NCI-H187 treated with DMSO at 0.1 percent for 48 hours (cell line): Measurements from ENCODE around the gene ALOX5.
"Not testable (repeated sequence)": the region's sequence is repeated elsewhere in the genome, so short reads cannot be mapped to it uniquely, and the experiment has no call there.

Source experiments
- DNase-seq: peaks from one replicate; lab custom pipeline; 2025; lab: John Stamatoyannopoulos, UW

Gene ALOX5

DNA sequence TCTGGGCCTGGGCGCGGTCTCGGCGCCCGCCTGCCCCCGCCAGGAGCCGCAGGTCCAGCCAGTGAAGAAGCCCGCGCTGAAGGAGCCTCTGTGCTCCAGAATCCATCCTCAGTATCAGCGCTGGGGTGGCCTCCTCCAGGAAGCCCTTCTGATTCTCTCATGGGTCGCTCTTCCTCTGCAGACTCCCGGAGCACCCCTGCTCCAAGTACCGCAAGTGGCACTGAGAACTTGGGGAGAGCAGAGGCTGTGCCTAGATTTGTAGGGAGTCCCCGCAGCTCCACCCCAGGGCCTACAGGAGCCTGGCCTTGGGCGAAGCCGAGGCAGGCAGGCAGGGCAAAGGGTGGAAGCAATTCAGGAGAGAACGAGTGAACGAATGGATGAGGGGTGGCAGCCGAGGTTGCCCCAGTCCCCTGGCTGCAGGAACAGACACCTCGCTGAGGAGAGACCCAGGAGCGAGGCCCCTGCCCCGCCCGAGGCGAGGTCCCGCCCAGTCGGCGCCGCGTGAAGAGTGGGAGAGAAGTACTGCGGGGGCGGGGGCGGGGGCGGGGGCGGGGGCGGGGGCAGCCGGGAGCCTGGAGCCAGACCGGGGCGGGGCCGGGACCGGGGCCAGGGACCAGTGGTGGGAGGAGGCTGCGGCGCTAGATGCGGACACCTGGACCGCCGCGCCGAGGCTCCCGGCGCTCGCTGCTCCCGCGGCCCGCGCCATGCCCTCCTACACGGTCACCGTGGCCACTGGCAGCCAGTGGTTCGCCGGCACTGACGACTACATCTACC, at the start of gene ALOX5:
TSS of gene ALOX5 (plus strand) at position 641 of the 774 bp plus-strand sequence. CDS start at position 705, 64 bp downstream.
- DNase-seq: no peak

DNA sequence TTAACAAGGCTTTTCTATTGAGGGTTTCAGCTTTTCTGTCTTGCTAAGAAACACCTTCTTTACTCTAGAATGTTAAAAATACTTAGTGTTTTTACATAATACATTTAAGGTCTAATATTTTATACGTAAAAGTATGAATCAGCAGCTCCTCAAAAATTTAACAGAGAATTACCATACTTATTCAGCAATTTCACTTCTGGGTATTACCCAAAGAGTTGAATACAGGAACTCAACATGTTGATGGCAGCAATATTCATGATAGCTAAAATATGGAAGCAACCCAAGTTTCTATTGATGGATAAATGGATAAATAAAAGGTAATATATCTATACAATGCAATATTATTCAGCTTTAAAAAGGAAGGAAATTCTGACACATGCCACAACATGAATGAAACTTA, 48.9 kb upstream of the ALOX5 start:
- DNase-seq: no peak

DNA sequence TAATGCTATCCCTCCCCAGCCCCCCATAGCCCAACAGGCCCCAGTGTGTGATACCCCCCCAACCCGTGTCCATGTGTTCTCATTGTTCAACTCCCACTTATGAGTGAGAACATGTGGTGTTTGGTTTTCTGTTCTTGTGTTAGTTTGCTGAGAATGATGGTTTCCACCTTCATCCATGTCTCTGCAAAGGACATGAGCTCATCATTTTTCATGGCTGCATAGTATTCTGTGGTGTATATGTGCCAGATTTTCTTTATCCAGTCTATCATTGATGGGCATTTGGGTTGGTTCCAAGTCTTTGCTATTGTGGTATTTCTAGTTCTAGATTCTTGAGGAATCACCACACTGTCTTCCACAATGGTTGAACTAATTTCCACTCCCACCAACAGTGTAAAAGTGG, 47.2 kb upstream of the ALOX5 start:
- DNase-seq: not testable (repeated sequence)

DNA sequence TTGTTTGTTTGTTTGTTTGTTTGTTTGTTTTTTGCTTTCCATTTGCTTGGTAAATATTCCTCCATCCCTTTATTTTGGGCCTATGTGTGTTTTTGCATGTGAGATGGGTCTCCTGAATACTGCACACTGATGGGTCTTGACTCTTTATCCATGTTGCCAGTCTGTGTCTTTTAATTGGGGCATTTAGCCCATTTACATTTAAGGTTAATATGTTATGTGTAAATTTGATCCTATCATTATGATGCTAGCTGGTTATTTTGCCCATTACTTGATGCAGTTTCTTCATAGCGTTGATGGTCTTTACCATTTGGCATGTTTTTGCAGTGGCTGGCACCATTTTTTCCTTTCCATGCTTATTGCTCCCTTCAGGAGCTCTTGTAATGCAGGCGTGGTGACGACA, 42.2 kb upstream of the ALOX5 start:
- DNase-seq: not testable (repeated sequence)

DNA sequence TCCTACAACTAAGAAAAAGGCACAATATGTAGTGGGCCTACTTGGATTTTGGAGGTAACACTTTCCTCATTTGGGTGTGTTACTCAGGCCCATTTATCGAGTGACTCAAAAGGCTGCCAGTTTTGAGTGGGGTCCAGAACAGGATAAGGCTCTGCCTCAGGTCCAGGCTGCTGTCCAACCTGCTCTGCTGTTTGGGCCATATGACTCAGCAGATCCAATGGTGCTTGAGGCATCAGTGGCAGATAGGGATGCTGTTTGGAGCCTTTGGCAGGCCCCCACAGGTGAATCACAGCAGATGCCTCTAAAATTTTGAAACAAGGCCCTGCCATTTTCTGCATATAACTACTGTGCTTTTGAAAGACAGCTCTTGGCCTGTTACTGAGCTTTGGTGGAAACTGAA, 34.1 kb upstream of the ALOX5 start:
- no peak for DNase-seq

DNA sequence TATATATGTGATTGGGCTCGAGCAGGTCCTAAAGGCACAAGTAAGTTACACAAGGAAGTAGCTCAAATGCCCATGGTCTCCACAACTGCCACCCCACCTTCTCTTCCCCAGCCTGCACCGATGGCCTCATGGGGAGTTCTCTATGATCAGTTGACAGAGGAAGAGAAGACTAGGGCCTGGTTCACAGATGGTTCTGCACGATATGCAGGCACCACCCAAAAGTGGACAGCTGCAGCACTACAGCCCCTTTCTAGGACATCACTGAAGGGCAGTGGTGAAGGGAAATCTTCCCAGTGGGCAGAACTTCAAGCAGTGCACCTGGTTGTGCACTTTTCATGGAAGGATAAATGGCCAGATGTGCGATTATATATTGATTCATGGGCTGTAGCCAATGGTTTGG, 33.6 kb upstream of the ALOX5 start:
- DNase-seq: not testable (repeated sequence)

DNA sequence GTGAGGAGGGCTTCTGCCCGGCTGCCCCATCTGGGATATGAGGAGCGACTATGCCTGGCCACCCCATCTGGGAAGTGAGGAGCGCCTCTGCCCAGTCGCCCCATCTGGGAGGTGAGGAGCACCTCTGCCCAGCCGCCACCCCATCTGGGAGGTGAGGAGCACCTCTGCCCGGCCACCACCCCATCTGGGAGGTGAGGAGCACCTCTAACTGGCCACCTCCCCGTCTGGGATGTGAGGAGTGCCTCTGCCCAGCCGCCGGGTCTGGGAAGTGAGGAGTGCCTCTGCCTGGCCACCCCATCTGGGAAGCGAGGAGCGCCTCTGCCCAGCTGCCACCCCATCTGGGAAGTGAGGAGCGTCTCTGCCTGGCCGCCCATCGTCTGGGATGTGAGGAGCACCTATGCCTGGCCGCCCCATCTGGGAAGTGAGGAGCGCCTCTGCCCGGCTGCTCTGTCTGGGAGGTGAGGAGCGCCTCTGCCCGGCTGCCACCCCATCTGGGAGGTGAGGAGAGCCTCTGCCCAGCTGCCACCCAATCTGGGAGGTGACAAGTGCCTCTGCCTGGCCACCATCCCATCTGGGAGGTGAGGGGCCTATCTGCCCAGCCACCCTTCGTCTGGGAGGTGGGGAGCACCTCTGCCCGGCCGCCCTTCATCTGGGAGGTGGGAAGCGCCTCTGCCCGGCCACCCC, 27.2 kb upstream of the ALOX5 start:
- not testable (repeated sequence) for DNase-seq

DNA sequence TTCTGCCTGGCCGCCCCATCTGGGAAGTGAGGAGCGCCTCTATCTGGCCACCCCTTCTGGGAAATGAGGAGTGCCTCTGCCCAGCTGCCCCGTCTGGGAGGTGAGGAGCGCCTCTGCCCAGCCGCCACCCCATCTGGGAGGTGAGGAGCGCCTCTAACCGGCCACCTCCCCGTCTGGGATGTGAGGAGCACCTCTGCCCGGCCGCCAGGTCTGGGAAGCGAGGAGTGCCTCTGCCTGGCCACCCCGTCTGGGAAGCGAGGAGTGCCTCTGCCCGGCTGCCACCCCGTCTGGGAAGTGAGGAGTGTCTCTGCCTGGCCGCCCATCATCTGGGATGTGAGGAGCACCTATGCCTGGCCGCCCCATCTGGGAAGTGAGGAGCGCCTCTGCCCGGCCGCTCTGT, 26.6 kb upstream of the ALOX5 start:
- not testable (repeated sequence) for DNase-seq

DNA sequence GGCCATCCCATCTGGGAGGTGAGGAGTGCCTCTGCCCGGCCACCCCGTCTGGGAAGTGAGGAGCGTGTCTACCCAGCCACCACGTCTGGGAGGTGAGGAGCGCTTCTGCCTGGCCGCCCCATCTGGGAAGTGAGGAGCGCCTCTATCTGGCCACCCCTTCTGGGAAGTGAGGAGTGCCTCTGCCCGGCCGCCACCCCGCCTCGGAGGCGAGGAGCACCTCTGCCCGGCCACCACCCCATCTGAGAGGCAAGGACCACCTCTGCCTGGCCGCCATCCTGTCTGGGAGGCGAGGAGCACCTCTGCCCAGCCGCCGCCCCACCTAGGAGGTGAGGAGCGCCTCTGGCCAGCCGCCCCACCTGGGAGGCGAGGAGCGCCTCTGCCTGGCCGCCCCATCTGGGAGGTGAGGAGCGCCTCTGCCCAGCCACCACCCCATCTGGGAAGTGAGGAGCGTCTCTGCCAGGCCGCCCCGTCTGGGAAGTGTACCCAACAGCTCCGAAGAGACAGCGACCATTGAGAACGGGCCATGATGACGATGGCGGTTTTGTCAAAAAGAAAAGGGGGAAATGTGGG, 25.7 kb upstream of the ALOX5 start:
- DNase-seq: not testable (repeated sequence)

DNA sequence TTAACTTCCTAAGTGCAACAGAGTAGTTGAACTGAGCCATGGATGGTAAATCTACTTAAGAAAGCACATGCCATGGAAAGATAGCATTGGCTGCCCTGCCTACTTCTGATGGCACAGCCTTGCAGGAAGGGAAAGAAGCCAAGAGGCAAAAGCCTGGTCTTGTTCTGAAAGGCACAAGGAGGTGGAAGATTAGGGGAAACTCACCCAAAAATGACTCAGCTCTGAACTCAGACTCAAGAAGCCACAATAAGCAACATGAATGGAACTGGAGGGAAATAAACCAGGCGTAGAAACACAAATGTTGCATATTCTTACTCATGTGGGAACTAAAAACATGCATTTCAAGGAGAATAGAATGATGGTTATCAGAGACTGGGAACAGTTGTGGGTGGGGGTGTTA, 20.8 kb upstream of the ALOX5 start:
- no peak for DNase-seq

DNA sequence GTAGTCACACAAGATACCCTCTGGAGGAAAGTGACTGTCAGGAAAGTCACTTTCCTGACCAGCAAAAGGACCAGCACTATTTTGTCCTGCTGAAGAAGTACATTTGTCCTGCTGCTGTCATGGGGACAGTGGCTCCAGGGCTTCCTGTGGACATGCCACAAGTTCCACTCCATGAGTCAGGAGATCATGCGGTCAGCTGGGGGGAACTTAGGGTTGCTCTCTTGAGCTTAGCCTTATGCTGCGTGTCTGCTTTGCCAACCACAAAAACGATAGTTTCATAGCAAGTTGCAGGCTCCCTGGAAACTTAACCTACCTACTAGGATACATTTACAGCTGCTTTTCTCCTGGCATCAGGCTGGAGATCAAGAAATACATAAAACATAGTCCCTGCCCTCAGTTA, 19.8 kb upstream of the ALOX5 start:
- no peak for DNase-seq

DNA sequence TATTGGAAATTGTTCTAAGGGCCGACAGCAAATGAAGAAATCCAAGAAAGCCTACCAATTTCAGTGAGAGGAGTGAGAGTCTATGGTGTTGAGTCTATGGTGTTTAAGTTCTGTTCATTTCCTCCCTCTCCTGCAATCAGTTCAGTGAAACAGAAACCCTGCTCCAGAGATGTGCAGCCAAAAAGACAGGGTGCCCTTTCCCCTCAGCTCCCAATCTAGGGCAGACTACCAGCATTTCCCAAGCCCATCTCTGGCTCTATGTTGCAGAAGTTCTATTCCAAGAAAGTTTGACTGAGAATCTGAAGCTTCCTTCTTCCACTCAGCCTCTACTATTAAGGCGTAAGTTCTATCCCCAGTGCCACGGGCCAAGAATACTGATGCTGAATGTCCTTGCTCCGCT, 18.5 kb upstream of the ALOX5 start:
- no peak for DNase-seq

DNA sequence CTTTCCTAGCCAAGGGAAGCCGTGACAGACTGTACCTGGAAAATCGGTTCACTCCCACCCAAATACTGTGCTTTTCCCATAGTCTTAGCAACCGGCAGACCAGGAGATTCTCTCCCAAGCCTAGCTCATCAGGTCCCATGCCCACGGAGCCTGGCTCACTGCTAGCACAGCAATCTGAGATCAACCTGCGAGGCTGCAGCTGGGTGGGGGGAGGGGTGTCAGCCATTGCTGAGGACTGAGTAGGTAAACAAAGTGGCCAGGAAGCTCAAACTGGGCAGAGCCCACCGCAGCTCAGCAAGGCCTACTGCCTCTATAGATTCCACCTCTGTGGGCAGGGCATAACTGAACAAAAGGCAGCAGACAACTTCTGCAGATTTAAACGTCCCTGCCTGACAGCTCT, 15.1 kb upstream of the ALOX5 start:
- DNase-seq: not testable (repeated sequence)

DNA sequence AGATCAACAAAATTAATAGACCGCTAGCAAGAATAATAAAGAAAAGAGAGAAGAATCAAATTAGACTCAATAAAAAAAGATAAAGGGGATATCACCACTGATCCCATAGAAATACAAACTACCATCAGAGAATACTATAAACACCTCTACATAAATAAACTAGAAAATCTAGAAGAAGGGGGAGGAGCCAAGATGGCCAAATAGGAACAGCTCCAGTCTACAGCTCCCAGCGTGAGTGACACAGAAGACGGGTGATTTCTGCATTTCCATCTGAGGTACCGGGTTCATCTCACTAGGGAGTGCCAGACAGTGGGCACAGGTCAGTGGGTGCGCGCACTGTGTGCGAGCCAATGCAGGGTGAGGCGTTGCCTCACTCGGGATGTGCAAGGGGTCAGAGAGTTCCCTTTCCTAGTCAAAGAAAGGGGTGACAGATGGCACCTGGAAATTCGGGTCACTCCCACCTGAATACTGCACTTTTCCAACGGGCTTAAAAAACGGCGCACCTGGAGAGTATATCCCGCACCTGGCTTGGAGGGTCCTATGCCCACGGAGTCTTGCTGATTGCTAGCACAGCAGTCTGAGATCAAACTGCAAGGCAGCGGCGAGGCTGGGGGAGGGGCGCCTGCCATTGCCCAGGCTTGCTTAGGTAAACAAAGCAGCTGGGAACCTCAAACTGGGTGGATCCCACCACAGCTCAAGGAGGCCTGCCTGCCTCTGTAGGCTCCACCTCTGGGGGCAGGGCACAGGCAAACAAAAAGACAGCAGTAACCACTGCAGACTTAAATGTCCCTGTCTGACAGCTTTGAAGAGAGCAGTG, 11.8 kb upstream of the ALOX5 start:
- not testable (repeated sequence) for DNase-seq

DNA sequence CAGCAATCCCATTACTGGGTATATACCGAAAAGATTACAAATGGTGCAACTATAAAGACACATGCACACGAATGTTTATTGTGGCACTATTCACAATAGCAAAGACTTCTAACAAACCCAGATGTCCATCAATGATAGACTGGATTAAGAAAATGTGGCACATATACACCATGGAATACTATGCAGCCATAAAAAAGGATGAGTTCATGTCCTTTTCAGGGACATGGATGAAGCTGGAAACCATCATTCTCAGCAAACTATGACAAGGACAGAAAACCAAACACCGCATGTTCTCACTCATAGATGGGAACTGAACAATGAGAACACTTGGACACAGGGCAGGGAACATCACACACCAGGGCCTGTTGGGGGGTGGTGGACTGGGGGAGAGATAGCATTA, 6.4 kb upstream of the ALOX5 start:
- not testable (repeated sequence) for DNase-seq

DNA sequence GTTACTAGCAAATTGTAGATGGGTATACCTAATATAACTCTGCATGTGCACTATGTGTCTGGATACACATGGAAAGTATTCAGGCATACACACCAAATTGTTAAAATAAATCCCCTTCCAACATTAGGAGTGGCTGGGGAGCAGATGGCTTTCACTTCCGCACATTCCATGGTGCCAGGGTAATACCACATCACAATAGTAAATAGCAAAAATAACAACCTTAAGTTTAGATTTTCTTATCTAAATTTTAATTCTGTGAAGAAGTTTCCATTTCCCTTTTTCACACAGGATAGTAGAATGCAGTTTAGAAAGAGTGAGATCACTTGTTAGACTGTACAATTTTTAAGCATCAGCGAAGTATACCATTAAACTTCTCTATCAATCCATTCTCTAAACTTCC, 5.8 kb upstream of the ALOX5 start:
- DNase-seq: no peak

DNA sequence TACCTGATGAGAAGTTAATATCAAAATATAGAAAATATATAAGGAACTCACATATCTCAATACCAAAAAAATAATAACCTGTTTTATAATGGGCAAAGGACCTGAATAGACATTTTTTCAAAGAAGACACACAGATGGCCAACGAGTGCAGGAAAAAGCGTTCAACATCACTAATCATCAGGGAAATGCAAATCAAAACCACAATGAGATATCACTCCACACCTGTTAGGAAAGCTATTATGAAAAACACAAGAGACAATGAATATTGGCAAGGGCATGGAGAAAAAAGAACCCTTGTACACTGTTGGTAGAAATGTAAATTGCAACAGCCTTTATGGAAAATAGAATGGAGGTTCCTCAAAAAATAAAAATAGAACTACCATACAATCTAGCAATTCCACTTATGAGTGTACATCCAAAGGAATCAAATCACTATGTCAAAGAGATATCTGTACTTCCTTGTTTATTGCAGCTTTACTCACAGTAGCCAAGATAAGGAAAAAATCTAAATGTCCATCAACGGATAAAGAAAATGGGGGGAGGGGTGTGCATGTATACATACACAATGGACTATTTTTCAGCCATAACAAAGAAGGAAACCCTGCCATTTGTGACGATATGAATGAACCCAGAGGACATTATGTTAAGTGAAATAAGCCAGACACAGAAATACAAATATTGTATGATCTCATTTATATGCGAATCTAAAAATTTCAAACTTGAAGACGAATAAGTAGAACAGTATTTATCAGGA, 3.6 kb upstream of the ALOX5 start:
- DNase-seq: no peak

DNA sequence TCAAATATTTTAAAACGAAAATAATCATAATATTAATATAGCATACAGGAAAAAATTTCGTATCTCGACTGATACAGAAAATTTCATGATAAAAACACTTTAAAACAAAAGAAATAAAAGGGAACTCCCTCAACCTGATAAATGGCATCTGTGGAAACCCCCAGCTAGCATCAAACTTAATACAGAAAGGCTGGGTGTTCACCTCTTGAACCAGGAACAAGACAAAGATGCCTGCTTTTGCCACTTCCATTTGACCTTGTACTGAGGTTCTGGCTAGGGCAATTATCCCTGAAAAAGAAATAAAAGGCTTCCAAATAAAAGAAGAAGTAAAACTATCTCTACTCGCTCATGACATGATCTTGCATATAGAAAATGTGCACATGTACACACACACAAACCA, 2.5 kb upstream of the ALOX5 start:
- DNase-seq: no peak

DNA sequence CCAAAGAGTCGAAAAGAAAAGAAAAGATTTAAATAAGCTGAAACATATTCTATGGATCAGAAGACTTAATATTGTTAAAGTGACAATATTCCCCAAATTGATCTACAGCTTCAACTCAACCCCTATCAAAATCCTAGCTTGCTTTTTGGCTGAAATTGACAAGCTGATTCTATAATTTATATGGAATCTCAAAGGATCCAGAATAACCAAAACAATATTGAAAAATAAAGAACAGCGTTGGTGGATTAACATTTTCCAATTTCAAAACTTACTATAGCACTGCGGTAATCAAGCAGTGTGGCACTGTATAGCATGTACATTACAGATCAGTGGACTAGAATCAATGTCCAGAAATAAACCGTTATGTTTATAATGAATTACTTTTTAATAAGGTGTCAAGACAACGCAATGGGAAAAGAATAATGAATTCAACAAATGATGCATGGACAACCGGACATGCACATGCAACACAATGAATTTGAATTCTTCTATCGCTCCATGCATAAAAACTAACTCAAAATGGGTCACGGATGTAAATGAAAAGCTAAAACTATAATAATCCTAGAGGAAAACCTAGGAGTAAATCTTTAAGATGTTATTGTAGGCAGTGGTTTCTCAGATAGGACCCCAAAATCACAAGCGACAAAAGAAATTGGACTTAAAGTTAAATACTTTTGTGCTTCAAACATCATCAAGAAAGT, 1.6 kb upstream of the ALOX5 start:
- DNase-seq: no peak

DNA sequence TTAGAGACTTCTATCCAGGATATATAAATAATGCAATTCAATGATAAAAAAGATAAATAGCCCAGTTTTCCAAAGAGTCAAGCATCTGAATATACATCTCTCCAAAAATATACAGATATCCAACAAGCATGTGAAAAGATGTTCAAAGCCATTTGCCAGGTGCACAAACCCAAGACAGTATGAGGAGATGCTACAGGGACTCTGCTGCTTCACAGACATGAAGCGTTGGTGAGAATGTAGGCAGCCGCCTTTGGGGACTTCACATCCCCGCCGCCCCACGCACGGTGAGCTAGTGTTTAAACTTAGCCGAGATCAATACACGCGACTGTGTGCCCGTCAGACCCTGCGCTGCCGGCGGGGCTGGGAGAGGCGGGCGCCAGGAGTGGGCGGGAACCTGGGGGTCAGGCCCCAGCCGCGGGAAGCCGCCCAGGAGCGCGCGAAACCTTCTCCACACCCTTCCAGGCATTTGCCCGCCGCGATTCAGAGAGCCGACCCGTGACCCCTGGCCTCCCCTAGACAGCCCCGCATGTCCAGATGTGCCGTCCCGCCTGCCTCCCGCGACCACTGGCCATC, 927 bp upstream of the ALOX5 start:
- DNase-seq: no peak
